ENCODE data around the gene LRRC15.

Gene LRRC15

GRCh38 chr3:194314388-194315068, 55.0 kb downstream of the LRRC15 start:
- DNase-seq, result no peak

GRCh38 chr3:194313560-194314387, 55.8 kb downstream of the LRRC15 start:
- peak; percentile 78 for DNase-seq

DNA sequence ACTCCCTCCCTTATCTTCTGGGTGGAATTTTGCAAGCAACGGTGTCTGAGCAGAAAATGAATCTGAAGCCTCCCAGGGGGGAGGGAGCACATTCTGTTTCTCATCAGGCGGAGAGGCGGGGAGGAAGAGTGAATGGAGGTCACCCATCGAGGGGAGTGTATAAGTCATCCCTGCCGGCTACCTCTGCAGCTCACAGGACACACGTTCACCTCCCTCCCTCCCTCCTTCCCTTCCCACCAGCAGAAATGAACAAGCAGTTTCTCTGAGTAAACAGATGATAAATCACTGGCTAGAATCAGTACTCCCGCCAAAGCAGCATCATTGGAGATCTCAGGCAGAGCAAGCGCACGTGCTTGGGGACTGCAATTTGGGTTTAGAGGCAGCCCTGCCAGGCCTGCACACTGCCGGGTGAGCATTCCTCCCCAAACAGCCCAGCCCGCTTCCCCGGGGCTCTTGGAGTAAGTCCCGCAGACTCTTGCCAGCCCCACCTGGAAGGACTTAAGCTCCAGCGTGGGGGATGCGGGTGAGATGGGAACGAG, 56.7 kb downstream of the LRRC15 start:
- peak; percentile 88 for DNase-seq

GRCh38 chr3:194312186-194312742, 57.3 kb downstream of the LRRC15 start:
- DNase-seq, result no peak

- DNase-seq, result peak; percentile 23
Measured at GRCh38 chr3:194311000-194311399, 58.5 kb downstream of the LRRC15 start.

- DNase-seq, result peak; percentile 71
Measured at GRCh38 chr3:194310060-194310835, 59.3 kb downstream of the LRRC15 start.

- peak; percentile 40 for DNase-seq
Measured at GRCh38 chr3:194308601-194309449, 60.7 kb downstream of the LRRC15 start.

DNA sequence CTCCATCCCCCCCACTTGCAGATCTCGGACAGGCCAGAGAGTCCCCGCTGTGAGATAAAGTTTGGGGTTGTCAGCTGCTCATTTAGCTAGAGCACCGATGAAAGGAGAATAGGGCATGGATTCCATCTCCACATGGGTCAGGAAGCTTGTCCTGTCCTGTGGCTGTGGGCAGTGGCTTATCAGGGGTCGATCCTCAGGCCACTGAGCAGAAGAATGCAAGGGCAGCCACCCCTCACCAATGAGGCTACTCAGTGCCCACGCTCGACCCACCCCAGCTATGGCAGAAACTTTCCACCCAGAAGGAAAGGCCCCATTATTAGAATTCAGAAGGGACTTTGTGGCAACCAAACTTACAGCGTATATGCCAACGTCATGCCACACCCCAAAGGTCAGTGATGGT, 61.7 kb downstream of the LRRC15 start:
- DNase-seq, result no peak

DNA sequence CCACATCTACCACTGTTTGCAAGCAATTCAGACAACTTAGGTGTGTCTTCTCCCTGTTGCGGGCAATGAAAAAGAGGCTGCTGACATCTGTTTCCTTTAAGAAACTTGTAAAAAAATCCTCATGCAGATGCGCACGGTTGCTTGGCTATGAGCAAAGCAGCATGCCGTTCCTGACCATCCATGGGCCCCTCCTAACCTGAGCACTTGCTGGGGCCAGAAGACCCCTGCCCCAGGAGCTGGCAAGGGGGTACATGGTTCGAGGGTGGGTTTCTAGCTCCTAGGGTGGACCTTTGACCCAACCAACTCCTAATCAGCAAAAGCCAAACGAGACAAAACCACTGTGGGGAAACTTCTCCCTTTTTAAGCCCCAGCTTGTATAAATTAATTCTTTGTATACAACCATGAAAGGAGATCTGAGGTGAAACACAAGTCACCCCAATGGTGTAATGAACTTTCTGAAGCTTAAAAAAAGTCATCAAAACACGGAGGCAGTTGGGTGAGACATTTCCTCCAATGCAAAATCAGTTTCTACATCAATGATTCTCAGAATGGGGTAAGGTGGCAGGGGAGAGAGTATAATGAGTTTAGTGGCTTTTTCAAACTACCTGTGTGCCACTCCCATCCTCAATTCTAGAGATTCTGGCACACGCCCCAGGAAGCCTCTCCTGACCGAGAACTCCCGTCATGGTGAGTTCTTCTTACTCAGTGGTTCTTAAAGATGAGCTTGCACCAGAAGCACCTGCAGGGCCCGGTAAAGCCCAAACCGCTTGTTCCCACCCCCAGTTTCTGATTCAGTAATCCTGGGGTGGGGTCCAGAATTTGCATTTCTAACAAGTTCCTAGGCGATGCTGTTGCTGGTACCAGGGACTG, 62.5 kb downstream of the LRRC15 start:
- DNase-seq, result peak; percentile 44

DNA sequence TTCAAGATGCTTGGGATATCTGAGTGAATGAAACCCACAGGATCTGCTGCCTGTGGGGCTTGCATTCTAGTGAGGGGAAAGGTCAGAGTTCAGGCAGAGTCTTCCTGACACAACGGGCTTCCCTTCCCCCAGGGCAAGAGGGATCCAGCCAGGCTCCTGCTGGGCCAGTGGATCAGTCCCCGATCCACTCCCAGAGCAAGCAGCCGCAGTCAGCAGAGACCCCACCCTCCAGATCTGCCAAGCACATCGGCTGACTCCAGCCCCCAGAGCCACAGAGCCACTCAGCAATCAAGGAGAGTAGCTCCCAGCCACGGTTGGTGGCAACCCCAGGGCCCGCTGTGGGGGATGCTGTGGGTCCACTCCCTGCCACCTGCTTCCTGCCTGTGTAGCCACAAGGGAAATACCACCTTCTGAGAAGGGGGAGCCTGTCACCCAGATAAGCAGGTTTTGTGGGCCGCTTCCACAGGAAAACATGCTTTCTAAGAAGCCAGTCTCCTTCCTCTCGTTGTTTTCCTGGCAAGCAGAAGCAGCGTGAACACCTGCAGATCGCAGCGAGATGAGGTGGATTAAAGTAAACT, 63.3 kb downstream of the LRRC15 start:
- DNase-seq, result no peak

DNA sequence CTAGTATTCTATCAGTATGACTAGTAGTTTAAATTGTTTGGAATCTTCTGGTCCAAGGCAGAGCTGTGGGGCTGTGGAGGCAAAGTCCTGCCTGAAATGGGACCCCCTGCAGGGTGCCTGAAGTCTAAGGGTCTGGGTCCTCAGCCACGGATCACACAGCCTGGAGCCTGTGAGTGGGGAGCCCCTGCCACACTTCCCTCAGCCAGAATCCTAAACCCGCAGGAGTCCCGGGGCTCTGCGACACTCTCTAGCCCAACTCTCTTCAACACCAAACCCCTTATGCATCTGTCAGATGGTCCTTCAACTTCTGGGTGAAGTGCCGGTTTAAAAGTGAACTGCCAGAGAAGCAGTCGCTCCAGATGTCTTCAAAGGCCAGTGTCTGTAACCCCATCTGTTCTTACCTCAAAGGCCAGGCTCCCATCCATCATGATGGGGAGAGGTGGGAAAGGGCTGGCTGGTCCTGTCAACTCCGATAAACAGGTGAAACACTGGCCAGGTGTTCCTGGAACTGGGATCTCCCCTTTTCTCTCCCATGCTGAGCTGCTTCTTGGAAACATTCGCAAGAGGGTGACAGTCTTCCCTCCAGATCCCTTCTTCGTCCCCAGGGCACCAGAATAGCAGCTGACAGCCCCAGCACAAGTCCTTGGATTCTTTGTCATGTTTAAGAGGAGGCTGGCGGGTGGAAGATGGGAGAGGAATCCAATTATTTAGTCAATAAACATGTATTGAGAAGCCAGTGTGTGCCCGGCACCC, 64.0 kb downstream of the LRRC15 start:
- no peak for DNase-seq

Data from right forelimb (tissue), 1 donor.